Ecto neural progenitor cell (in vitro differentiated cells): ENCODE measurements around the gene TMEM82.
"Not testable (repeated sequence)": the region's sequence is repeated elsewhere in the genome, so short reads cannot be mapped to it uniquely, and the experiment has no call there.

Experiments
- DNase-seq: peaks from one replicate; pipeline ENCODE4 v3.0.0-alpha.2; 2018; ENCODE audit warnings: low spot score

TMEM82 gene

DNA sequence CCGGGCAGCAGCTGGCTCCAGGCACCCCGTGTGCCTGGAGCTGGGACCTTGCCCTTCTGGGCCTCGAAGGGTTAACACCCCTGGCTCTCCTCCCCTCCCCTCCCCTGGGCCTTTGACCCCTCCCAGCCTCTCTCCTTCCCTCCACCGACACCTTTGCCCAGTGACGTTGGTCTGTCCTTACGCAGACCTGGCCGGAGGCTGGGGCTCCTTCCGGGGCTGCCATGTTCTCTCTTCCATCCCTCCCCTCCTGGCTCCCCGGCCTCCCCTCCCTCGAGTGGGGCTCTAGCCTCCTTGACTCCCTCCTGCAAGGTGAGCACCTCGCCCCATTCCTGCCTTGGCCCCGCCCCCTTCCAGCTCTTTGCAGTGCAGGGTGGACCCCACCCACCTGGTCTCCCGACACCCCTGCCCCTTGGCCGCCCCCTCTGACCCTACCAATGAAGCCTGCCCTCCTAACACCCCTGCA, at the start of gene TMEM82:
TMEM82 (plus strand) TSS at position 161 of the 463 bp plus-strand sequence; CDS start at position 222, 61 bp downstream.
- no peak for DNase-seq

DNA sequence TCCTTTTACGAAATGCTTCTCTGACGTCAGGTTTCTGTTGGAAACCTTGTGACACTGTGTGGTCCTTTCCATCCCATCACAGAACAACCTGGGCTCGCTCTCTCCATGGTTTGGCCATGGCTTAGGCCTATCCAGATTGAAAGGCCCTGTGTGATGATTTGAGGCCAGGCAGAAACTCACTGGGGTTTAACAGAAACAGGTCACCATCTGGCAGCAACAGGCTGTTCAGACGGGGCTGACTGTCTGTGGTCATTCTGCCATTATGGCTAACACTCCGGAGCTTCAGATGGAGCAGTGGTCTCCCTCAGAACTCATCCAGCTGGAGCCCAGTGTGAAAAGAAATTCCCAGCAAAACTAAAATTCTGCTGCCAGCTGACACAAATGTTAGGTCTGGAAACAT, 48.9 kb upstream of the TMEM82 start:
- DNase-seq: no peak

DNA sequence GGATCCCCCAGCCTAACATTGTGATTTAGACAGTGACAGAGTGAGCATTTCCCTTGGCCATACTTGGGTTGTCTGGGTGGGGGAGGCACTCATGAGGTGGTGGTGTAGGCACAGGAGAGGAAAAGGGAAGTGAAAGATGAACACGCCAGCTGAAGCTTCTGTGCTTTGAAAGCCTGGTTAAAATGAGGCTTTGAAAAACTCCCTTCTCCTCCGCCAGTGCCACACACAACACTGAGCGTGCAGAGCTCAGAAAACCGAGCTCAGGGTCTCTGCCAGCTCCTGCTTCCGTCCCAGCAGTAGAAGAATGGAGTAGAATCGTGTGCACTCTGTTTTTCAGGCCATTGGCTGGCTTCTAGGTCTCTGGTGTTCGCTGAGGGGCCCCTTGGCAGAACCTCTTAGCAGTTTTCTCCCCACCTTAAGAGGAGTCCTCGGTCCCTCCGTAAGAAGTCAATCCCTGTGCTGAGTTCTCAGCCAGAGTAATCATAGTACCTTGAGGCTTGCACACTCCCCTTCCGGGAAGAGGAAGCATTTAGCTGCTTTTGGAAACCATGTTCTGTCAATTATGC, 45.3 kb upstream of the TMEM82 start:
- no peak for DNase-seq

DNA sequence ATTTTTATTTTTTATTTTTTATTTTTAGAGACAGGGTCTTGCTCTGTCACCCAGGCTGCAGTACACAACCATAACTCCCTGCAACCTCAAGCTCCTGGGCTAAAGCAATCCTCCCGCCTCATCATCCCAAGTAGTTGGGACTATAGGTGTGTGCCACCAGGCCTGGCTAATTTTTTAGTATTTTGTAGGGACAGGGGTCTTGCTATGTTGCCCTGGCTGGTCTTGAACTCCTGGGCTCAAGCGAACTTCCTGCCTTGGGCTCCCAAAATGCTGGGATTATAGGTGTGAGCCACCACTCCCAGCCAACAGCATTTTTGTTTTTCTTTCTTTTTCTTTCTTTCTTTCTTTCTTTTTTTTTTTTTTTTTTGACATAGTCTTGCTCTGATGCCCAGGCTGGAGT, 44.1 kb upstream of the TMEM82 start:
- DNase-seq: no peak

DNA sequence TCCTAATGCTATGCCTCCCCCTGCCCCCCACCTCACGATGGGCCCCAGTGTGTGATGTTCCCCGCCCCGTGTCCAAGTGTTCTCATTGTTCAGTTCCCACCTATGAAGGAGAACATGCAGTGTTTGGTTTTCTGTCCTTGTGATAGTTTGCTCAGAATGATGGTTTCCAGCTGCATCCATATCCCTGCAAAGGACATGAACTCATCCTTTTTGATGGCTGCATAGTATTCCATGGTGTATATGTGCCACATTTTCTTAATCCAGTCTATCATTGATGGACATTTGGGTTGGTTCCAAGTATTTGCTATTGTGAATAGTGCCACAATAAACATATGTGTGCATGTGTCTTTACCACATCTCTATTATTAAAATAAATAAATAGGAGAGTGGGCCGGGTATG, 43.0 kb upstream of the TMEM82 start:
- not testable (repeated sequence) for DNase-seq

DNA sequence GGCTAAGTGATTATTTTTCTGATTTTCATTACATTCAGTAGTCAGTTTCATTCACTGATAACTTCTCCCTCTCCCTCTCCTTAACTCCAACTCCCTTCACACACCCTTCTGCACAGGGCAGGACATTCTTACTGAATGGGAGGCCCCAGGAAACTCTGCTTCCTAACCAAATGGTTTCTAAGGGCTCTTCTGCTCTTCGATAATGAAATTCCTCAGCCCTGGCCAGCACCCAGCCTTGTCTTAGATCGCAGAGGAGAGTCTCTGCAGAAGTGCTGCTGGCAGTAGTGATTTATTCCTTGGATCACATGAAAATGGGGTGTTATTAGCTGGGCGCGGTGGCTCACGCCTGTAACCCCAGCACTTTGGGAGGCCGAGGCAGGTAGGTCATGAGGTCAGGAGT, 41.8 kb upstream of the TMEM82 start:
- no peak for DNase-seq

DNA sequence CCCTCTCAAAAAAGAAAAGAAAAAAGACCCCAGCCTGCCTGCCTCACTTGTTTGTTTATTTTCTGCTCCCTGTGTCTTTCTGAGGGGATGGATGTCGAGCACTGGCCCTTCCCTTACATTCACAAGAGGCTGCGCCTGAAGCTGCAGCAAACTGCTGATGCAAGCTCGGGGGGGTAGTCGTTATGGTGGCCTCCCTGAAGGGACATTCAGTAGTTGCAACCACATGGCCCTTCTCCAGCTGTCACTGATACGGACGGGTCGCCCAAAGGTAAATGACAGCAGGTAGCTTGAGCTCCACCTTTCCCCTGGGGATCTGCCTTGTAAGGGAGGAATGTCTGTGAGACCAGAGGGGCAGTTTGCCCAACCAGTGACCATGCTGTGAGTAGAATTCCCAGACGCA, 40.5 kb upstream of the TMEM82 start:
- DNase-seq: no peak

DNA sequence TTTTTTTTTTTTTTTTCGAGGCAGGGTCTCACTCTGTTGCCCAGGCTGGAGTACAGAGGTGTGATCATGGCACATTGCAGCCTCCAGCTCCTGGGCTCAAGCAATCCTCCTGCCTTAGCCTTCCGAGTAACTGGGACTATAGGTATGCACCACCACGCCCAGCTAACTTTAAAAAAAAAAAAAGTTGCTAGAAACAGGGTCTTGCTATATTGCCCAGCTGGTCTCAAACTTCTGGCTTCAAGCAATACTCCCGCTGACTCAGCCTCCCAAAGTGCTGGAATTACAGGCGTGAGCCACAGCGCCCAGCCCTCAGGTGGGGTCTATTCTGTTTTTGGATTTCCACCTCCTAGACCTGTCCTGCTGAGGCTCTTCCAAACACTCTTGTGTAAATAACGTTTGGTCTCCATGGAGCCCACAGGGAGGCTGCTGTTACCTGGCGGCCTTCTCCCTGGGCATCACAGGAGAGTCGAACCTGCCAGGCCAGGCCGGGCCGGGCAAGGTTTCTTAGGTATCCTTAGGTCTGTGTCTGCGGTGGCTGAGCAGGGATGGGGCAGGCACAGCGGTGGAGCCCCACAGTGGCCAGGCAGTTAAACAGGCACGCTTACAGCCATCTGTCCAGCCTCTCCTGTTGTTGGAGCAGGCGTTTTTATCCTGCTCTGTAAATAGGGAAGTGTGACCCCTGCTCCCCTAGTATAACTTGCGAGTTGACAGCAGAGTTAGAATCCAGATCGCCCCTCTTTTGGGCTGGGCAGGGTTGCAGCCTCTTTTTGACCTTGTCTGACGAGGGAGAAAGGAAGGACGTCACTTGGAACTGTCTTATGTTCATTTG, 39.4 kb upstream of the TMEM82 start:
- DNase-seq: no peak

DNA sequence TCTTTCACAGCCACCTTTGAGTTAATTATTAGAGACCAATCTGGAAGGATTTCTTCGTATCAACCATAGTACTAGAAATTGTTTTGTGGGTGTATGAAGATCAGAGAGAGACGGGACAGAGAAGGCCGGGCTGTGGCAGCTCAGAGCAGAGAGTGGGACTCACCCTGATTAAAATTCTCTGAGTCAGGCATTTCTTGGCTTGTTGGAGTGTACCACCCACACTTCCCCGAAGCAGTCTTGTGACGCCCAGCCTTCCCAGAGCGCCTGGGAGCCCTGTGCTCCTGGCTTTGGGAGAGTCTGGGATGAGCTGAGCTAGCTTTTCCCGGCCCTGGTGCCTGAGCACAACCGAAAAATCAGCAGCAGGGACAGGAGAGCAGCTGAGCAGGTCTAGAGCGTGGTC, 38.7 kb upstream of the TMEM82 start:
- DNase-seq: no peak

DNA sequence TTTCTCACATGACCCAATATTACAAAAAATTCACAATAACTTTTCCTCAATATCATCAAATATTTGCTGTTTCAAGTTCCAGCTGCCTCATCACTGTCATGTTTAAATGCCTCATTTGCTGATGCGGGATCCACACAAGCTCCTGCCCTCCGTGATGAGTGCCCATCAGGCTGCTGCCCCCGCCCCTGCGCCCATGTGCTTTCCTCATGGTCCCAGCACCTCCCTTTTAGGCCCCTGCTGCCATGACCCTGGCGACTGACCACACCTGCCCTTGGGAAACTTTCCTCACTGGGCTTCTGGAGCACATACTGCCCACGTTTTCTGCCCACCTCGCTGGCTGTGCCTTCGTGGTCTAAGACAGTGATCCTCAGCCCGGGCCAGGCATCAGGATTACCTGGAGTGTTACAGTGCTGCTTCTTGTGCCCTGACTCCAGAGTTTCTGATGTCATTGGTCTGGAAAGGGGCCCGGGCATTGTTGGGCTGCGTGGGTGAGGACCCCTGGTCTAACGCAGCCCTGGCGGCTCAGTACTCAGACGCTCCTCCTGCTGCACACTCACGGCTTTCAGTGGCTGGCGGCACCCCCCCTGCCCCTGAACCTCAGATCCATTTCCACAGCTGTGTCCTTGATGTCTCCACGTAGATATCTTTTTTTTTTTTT, 37.6 kb upstream of the TMEM82 start:
- DNase-seq: no peak

DNA sequence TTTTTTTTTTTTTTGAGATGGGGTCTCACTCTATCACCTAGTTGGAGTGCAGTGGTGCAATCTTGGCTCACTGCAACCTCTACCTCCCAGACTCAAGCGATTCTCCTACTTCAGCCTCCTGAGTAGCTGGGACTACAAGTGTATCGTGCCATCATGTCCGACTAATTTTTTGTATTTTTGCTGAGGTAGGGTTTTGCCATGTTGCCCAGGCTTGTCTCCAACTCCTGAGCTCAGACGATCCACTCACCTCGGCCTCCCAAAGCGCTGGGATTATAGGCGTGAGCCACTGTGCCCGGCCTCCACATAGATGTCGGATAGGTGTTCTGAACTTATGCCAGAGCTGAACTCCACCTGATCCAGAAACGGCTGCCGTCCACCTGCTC, 37.1 kb upstream of the TMEM82 start:
- DNase-seq: no peak

DNA sequence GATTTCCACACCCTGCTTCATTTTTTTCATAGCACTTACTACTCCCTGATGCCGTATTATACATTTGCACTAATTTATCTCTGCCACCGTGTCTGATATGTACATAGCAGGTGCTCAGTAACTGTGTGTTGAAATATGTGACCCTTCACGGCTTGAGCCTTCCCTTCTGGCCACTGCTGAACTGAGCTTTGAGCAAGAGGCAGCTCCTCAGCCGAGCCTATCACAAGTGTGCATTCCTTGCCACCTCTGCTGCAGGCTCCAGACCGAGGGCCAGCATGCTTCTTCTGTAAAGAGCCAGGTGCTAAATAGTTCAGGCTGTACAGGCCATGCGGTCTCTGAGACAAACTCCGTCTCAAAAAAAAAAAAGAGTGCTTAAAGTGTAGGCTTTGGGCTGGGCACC, 35.5 kb upstream of the TMEM82 start:
- DNase-seq: no peak

DNA sequence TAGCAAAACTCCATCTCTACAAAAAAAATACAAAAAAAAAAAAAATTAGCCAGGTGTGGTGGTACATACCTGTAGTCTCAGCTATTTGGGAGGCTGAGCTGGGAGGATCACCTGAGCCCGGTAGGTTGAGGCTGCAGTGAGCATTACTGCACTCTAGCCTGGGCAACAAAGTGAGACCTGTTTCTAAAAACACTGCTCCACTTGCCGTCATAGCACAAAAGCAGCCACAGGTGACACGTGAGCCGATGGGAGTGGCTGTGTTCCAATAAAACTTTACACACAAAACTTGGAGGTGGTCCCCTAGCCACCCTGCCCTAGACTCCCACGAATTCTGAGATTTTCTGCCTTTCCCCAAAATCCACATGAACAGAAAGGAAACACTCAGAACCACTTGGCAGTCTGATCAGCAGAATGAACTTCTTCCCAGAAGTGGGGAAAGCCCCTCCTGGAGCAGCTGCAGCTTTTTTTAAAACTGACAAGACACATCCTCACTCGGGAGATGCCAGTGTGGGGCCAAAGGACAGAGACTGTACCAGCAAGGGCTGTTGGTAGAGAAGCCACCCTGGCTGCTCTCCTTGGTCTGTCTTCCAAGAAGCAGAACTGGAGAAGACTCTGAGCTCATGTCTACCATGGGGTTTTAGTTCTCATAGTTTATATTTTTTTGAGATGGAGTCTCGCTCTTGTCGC, 34.9 kb upstream of the TMEM82 start:
- no peak for DNase-seq

DNA sequence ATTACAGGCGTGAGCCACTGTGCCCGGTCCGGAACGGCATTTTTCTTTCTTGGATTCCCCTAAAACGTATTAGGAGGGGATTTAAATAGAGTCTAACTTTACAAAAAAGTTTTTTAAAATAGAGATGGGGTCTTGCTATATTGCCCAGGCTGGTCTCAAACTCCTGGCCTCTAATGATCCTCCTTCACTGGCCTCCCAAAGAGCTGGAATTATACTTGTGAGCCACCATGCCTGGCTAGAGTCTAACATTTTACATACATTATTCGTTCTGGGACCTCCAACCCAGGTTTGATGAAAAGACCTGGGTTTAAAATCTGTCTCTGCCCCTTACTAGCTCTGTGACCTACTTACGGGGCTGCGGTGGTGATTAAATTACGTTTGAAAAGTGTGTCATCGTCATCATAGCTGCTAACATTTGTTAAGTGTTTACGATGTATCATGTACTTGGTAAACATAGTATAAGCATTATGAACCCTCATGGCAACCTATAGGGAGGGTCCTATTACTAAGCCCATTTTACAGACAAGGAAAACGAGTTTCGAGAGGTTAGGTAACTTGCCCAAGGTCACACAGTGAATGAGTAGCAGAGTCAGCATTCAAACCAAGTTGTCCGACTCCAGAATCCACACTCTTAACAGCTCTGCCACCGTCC, 33.7 kb upstream of the TMEM82 start:
- DNase-seq: no peak

DNA sequence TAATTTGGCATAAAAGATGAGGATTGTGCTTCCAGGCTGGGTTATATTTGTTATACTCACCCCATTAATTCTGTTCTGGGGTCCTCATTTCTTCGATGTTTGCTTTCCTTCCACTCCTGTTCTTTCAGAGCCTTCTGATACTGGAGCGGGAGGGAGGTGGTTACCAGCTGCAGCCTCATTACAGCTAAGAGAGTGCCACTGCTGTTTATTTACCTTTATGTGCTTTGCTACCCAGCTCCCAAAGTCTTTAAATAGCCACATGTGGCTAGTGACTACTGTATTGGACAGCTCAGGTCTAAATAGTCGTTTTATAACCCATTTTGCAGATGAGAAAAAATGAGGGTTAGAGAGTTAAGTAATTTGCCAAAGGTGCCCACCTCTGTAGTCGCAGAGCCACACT, 33.1 kb upstream of the TMEM82 start:
- DNase-seq: no peak

DNA sequence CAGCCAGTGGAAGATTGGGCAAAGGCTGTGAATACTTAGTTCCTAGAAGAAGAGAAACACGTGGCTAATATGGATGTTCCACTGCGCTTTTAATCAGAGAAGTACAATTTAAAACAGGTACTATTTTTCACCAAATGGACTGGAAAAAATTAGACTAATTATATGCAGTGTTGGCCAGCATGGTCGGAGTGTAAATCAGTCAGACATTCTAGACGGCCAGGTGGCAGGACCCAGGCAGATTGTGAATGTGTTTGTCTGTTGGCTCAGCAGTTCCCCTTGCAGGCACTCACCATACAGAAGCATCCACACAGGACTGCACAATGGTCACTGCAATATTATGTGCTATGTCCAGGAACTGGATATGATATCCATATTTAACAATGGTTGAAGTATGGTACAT, 30.1 kb upstream of the TMEM82 start:
- DNase-seq: no peak

DNA sequence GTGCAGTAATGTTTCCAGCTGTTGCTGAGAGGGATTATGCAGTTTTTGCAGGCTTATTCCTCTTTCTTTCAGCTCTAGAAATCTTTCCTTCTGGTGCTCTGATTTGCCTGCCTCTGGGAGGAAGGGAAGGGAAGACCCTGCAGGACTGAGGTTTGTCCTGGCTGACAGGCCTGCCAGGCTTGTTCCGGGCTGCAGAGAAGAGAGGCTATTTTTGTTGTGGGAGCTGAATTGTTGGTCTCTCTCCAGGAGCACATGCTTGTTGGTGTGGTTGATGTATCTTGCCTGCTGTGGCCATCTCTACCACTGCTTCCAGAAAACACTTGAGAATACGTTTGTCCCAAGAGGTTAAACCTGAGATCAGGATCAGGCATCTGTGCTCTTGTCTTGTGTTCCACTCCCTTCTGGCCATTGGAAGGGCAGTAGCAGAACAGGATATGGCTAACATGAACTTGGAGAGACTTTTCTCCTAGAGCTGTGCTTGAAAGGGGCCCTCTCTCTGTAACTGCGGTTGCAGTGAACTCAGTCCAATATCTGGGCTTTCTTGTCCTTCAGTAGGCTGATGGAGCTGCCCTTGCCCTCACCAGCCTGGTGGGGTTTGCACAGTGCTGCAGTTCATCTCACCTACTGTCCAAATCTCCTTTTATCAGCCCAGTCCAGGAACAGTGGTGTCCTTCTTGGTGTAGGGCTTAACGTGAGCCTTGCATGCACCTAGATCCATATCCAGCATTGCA, 27.7 kb upstream of the TMEM82 start:
- DNase-seq: no peak

DNA sequence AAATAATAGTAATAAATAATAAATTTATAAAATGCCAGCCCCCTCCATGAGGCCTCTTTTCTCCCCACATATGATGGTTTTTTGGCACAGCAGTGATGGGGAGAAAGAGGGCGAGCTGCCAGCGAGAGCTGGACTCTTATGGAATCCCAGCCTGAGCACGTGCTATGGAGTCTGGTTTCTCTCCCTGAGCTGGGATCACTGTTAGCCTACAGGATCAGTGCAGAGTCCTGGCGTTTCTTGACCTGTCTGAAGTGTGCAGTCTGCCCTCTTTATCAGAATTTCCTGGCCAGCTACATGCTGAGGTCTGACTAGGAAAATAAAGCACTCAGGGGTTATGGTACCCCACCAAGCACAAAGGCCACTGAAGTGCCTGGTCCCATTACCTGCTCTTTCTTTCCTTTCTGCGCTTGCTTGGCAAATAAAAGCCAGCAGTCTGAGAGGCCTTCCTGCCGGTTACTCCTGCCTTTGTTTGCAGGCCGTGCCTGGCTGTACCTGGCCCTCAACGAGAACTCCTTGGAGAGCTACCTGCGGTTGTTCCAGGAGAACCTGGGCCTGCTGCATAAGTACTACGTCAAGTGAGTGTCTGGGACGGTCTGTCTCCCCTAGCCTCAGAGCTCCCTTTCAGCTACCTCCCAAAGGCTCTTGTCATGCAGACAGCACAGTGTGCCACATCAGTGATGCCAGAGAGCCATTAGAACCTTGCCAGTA, 24.7 kb upstream of the TMEM82 start:
- no peak for DNase-seq

DNA sequence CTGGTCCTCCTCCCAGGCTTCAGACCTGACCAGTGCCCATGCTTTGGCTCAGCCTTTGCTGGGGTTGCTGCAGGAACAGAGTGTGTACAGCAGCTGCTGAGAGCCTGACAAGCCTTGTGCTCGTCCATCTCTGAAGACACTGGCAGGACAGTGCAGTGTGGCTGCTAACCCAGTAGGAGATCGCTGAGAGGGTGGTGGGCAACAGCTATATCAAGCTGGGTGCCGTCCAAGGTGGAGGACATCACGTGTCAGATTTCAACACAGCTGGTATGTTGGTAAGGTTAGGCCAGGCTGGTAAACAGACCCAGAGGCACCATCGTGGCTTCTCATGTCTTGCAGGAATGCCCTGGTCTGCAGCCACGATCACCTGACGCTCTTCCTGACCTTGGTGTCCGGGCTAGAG, 24.1 kb upstream of the TMEM82 start:
- DNase-seq: no peak

DNA sequence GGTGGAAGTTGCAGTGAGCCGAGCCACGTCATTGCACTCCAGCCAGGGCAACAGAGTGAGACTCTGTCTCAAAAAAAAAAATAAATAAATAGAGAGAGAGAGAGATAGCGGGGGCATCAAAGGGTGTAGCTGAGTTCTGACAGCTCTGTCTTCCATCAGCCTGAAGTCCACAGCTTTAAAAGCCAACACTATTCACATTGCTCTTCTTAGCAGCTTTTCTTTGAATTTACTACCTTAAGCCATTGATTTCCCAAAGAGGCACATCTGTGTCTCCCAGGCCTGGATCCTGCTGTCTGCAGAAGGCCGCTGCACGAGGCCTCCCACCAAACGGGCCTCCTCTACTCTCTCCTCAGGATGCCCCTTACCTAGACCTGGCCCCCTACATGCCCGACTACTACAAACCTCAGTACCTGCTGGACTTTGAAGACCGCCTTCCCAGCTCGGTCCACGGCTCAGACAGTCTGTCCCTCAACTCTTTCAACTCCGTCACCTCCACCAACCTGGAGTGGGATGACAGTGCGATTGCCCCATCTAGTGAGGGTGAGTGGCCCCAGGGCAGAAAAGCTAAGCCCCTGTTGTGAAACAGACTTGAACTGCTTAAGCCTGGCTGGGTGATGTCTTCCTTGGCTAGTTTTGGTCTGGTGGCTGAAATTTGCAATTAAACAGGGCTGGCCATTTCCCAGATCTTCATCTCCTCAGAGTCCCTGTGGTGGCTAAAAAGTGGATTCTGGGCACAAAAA, 22.7 kb upstream of the TMEM82 start:
- no peak for DNase-seq
